Left cardiac atrium (tissue), 4 donors: ENCODE measurements around the gene SPIN2B. TPM values are rescaled to one million over a fixed set of nuclear protein-coding genes. Genes with fewer than 3 reads are reported as not detected.
"Not testable (repeated sequence)": the region's sequence is repeated elsewhere in the genome, so short reads cannot be mapped to it uniquely, and the experiment has no call there.

Source experiments
- ATAC-seq, 2 donors: fragments of 200-7000 bp; cut with Tn5 transposase; one replicate each; pipeline ENCODE4 v1.9.1; 2020; ENCODE audit warnings: mild to moderate bottlenecking in 2 of 2, moderate library complexity in 2 of 2
- DNase-seq: peaks from one replicate; pipeline ENCODE4 v3.0.0-alpha.2; 2020
- intact Hi-C, 2 donors: fragments of 100-400 bp; cut with DNase I; formaldehyde crosslinking; loops; one replicate each; pipeline versions ENCODE4 v1.14.1 to v1.15.1; 2022 to 2023
- long read RNA-seq: library from polyadenylated mRNA; unstranded; transcript quantifications from one replicate; pipeline ENCODE4 v2.0.0, GENCODE V29; 2021
- total RNA-seq, 2 donors: library from RNA; stranded (reverse); fragmentation: NEBNext Ultra II Directional; extraction: Animal tissue kit (Norgen Biotek cat#: 25700); gene quantifications; one replicate each; pipeline ENCODE4 v1.2.1, GENCODE V29; 2021
- donor health status: DM: no; HTN: yes; CAD: no.
- donor health status: DM: no; HTN: yes; CAD: no; lungs with severe emphysema.
- donor health status: DM: yes; HTN: yes; CAD: no.
- donor health status: Dilated cardiomyopathy.

The SPIN2B gene
- 1 to 10 TPM; 6.6 to 7.9 TPM for total RNA-seq
- long read RNA-seq, partial matches to known transcripts = 0 of 10 reads
- long read RNA-seq, other reads (novel, unspliced or antisense) = 3 of 10 reads

DNA sequence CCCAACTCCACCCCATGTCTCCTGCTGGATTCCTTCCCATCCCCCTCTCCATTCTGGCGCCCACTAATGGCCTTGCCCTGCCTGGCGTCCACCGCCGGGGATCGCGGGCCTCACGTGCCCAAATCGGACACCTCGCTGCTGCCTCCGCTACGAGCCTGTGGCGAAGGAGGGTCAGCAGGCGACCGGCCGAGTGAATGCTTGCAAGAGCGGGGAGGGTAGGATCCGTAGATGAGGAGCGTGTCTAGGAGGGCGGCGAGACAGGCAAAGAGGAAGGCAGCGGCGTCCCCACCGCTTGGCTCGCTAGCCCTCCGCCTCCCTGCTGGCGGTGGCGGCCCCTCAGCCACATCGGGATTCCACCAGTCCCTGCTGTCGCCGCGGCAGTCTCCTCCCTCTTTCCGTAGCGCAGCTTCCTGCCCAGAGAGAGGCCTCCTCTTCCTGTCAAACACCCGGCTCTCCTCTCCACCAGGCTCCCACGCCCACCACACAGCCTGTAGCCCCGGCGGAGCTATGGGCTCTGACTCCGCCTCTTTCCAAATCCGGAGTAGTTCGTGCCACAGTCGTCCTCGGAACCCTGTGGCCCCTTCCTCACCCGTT lies at the start of gene SPIN2B:
TSS of gene SPIN2B (minus strand) at position 387 of the 594 bp plus-strand sequence.
- intact Hi-C loops = no loop called here
- peak; percentile 99 to 100 for ATAC-seq

DNA sequence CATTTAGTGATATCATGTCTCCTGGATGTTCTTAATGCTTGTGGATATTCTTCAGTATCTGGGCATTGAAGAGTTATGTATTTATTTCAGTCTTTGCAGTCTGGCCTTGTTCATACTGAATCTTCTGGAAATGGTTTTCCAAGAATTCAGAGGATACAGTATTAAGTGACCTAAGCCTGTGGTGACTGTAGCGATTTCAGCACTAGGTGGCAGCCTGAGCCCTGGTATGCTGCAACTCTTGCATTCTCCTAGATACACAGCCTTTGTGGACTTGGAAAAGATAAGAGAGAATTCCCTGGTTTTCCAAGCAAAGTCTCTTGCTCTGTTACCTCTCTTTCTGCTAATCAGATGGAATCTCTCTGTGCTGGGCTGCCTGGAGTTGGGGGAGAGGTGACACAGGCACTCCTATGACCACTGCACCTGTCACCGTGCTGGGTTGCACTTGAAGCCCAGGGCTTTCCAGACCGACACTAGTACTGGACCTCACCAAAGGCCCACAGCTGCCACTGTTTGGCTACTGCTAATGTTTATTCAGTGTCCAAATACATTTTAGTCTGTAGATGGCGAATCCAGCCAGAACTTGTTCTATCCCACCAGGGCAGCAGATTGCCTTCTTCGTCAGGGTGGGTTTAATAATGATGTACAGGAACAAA lies 35.2 kb upstream of the SPIN2B start:
- DNase-seq (no peak), ATAC-seq (peak; percentile 62 to 89)
- intact Hi-C loops = loop anchor here in 1 of 2 donors (10.0 kb wide), 1 partner anchor 298 kb away; no protein-coding TSS in a partner anchor

More for the DNA sequence above, at the start of gene SPIN2B:
- DNase-seq = peak; percentile 88

- no peak for ATAC-seq
- intact Hi-C loops = loop anchor here in 1 of 2 donors (10.0 kb wide), 1 partner anchor 300 kb away; no protein-coding TSS in a partner anchor
Observed at GRCh38 chrX:57155171-57155570, 33.8 kb upstream of the SPIN2B start.

GRCh38 chrX:57152222-57152621 lies 30.9 kb upstream of the SPIN2B start:
- intact Hi-C loops = loop anchor here in 1 of 2 donors (10.0 kb wide), 1 partner anchor 303 kb away; no protein-coding TSS in a partner anchor
- ATAC-seq = not testable (repeated sequence)

More at GRCh38 chrX:57155171-57155570, 33.8 kb upstream of the SPIN2B start:
- DNase-seq = no peak

DNA sequence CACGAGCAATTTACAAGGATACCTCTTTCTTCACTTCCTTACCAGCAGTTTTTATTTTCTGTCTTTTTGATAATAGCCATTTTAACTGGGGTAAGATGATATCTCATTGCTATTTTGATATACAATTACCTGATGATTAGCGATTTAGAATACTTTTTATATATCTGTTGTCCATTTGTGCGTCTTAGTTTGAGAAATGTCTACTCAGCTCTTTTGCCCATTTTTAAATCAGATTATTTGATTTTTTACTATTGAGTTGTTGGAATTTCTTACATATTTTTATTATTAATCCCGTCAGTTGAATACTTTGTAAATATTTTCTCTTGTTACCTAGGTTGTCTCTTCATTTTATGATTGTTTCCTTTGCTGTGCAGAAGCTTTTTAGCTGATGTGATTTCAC lies 17.3 kb upstream of the SPIN2B start:
- intact Hi-C loops = no loop called here
- DNase-seq (no peak), ATAC-seq (no peak)

More at GRCh38 chrX:57152222-57152621, 30.9 kb upstream of the SPIN2B start:
- DNase-seq = not testable (repeated sequence)

- DNase-seq = no peak
- intact Hi-C loops = no loop called here
- no peak for ATAC-seq
Observed at GRCh38 chrX:57137501-57137900, 16.2 kb upstream of the SPIN2B start.

DNA sequence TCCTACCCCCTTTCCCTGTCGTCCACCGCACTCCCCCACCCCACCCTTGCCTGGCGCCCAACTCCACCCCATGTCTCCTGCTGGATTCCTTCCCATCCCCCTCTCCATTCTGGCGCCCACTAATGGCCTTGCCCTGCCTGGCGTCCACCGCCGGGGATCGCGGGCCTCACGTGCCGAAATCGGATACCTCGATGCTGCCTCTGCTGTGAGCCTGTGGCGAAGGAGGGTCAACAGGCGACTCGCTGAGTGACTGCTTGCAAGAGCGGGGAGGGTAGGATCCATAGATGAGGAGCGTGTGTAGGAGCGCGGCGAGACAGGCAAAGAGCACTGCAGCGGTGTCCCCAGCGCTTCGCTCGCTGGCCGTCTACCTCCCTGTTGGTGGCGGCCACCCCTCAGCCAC lies 15.7 kb upstream of the SPIN2B start, which contains the start of gene SPIN2A:
TSS of gene SPIN2A (minus strand) at position 325 of the 400 bp plus-strand sequence. CDS start 800 bp downstream, outside the sequence.
- peak; percentile 47 to 68 for ATAC-seq
- DNase-seq, intact Hi-C loops: not testable (repeated sequence)

DNA sequence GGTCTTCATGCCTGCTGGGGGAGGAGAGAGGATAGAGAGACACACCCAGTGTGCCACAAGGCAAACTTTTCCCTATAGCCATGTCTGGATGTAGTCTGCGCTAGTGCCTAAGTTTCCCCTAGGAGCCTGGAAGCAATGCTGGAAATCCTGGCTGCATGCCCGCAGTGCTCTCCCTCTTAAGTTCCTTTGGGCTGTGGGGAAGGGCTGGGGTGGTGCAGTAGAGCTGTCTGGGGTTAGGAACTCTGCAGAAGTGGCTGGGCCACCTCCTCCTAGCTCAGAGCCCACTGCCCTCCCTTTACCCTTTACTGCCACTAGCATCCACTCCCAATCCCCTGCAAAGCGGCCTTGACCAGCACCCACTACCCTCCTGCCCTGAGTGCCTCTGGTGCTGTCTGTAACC lies 15.2 kb upstream of the SPIN2B start:
- intact Hi-C loops, DNase-seq: not testable (repeated sequence)
- ATAC-seq = peak; percentile 21 to 63

GRCh38 chrX:57135287-57135686 lies 13.9 kb upstream of the SPIN2B start:
- intact Hi-C loops = no loop called here
- no peak for DNase-seq
- no peak for ATAC-seq

DNA sequence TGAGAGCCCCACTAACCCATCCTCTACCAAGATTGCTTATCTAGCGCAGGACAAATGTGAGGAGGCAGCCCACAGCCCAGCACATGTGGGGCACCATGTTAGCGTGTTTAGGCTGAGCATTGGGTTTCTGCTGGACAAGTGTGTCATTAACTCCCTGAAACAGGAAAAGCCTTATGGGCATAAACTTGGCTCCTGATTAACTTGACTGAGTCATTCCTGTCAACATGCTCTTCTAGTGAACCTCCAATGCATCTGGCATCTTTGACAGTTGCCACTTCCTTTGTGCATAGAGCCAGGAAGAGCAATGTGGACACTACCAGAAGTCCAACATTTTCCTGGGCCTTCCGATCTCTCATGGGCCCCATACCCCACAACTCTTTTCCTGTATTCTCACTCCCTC lies 13.4 kb upstream of the SPIN2B start:
- intact Hi-C loops = no loop called here
- ATAC-seq (no peak), DNase-seq (no peak)

DNA sequence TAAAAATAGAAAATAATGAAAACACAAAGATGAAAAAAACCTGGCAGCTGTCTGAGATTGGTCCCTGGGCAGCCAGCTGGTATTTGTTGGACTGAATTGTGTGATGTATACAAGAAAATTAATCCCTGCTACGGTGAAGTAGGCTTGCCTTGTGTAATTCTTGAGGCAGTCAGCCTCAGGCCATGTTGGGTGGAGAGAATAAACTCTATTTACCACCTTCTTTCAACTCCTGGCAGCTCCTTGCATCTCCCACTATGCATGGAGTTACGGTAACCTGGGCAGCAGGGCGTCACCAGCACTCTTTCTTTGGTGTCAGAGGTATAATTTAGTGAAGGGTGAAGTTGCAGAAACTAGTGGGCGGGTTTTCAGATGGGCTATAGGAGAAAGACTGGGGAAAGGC lies 12.4 kb upstream of the SPIN2B start:
- intact Hi-C loops = no loop called here
- DNase-seq (no peak), ATAC-seq (no peak)

- intact Hi-C loops, DNase-seq, ATAC-seq: not testable (repeated sequence)
Observed at GRCh38 chrX:57133284-57133683, 11.9 kb upstream of the SPIN2B start.

GRCh38 chrX:57132046-57132445 lies 10.7 kb upstream of the SPIN2B start:
- intact Hi-C loops = no loop called here
- ATAC-seq (no peak), DNase-seq (no peak)

GRCh38 chrX:57121816-57122215 lies 468 bp upstream of the SPIN2B start:
- ATAC-seq (no peak), DNase-seq (no peak)
- intact Hi-C loops = no loop called here

- peak; percentile 47 to 54 for ATAC-seq
- DNase-seq, intact Hi-C loops: not testable (repeated sequence)
Observed at GRCh38 chrX:57120619-57121161, 658 bp downstream of the SPIN2B start.

- no peak for ATAC-seq
- no peak for DNase-seq
- intact Hi-C loops = no loop called here
Observed at GRCh38 chrX:57119416-57119815, 1.9 kb downstream of the SPIN2B start.

DNA sequence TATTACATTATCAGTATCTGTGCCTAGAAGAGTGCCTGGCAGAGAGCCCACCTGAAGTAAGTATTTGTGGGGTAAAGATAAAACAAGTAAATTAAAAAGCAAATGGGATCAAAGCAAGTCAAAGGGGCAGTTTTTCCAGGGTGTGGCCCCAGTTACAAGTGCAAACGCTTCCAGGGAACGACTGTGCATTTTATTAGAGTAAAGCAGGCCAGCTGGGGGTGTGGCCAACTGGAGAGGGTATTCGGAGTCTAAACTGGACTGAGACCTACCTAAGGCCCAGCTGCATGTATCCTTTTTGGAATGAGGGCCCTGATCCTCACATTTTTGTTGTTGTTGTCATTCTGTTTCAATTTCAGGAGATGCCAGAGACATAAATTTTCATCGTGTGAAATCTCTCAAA lies 3.8 kb downstream of the SPIN2B start:
- DNase-seq, intact Hi-C loops, ATAC-seq: not testable (repeated sequence)

- ATAC-seq (no peak), DNase-seq (no peak)
- intact Hi-C loops = no loop called here
Observed at GRCh38 chrX:57104921-57105398, 16.4 kb downstream of the SPIN2B start.

DNA sequence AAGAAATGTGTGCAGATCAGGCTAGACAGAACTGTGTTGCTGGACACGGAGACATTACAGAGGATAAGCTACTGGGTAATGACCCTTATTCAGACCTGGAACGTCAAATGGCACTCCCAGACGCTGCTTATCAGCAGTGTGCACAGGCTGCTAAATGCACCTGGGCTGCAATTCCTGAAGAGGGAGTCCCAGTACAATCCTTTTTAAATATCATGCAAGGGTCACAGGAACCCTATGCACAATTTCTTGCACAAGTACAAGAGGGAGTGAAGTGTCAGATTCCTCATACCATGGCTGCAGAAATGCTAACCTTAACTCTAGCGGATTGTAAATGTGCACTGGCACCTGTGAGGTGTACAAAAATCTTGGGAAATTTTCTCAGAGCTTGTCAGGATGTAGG lies 16.9 kb downstream of the SPIN2B start:
- ATAC-seq (no peak), DNase-seq (no peak)
- intact Hi-C loops = no loop called here

DNA sequence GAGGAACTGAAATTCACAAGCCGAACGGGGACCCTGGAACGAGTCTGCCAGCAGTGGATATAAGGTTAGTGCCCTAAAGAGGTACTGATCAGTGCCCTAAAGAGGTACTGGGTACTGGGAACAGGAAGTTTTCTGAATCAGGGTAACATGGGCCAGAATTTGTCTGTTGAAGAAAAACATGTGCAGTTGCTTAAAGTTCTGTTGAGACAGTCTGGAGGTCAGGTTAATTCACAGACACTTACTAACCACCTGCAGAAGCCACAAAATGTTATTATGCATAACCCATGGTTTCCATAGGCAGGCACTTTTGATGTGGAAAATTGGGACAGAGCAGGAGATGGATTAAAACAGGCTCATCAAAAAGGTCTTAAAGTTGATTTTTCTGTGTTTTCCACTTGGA lies 17.9 kb downstream of the SPIN2B start:
- ATAC-seq (no peak), DNase-seq (no peak)
- intact Hi-C loops = no loop called here
